HG02870 (cell line): ENCODE data around the gene ARF6.
"Not testable (repeated sequence)": the region's sequence is repeated elsewhere in the genome, so short reads cannot be mapped to it uniquely, and the experiment has no call there.

Experiments
- ATAC-seq: cut with Tn5 transposase; IDR thresholded peaks from one replicate; pipeline ENCODE4 v1.9.1; 2021; ENCODE audit warnings: mild to moderate bottlenecking, moderate library complexity; ENCODE audit not compliant: unreplicated experiment

The ARF6 gene

GRCh38 chr14:49892636-49893308 is at the start of gene ARF6:
Gene ARF6, plus strand, starts transcription at chr14:49893082. Its CDS starts 655 bp downstream, at chr14:49893737.
- peak; percentile 74 for ATAC-seq

GRCh38 chr14:49849213-49849847 is 43.6 kb upstream of the ARF6 start:
- ATAC-seq: no peak

GRCh38 chr14:49851813-49852212 is 41.1 kb upstream of the ARF6 start:
- no peak for ATAC-seq

GRCh38 chr14:49852301-49853157 is 40.4 kb upstream of the ARF6 start, which contains the start of gene NEMF:
Gene NEMF, minus strand, starts transcription at chr14:49852788. Its CDS starts 35 bp downstream, at chr14:49852753.
- peak; percentile 84 for ATAC-seq

- ATAC-seq: peak; percentile 7
These were observed 39.8 kb upstream of the ARF6 start for GRCh38 chr14:49853158-49853477.

- ATAC-seq: no peak
These were observed 39.1 kb upstream of the ARF6 start for GRCh38 chr14:49853572-49854375.

GRCh38 chr14:49857427-49858003 is 35.4 kb upstream of the ARF6 start:
- no peak for ATAC-seq

GRCh38 chr14:49858383-49858782 is 34.5 kb upstream of the ARF6 start:
- ATAC-seq: no peak

- ATAC-seq: no peak
These were observed 31.7 kb upstream of the ARF6 start for GRCh38 chr14:49860988-49861698.

- no peak for ATAC-seq
These were observed 31.2 kb upstream of the ARF6 start for GRCh38 chr14:49861699-49862088.

- peak; percentile 20 for ATAC-seq
These were observed 30.7 kb upstream of the ARF6 start for GRCh38 chr14:49862089-49862673.

GRCh38 chr14:49863487-49864281 is 29.2 kb upstream of the ARF6 start:
- ATAC-seq: no peak

GRCh38 chr14:49865431-49865859 is 27.4 kb upstream of the ARF6 start:
- no peak for ATAC-seq

GRCh38 chr14:49867831-49868719 is 24.8 kb upstream of the ARF6 start:
- ATAC-seq: peak; percentile 78

GRCh38 chr14:49868720-49869114 is 24.2 kb upstream of the ARF6 start:
- ATAC-seq: no peak

GRCh38 chr14:49870908-49871307 is 22.0 kb upstream of the ARF6 start:
- ATAC-seq: no peak

GRCh38 chr14:49873548-49873947 is 19.3 kb upstream of the ARF6 start:
- ATAC-seq: not testable (repeated sequence)
